HG02885 (cell line): ENCODE results near the gene LARGE1.
"Not testable (repeated sequence)": the region's sequence is repeated elsewhere in the genome, so short reads cannot be mapped to it uniquely, and the experiment has no call there.

Experiments used
- ATAC-seq: cut with Tn5 transposase; IDR thresholded peaks from one replicate; pipeline ENCODE4 v1.9.1; 2021; ENCODE audit warnings: mild to moderate bottlenecking; ENCODE audit not compliant: unreplicated experiment, poor library complexity

The LARGE1 gene

GRCh38 chr22:33577862-33578411 is 342.3 kb downstream of the LARGE1 start:
- no peak for ATAC-seq

- ATAC-seq: no peak
These were observed 344.1 kb downstream of the LARGE1 start for GRCh38 chr22:33576205-33576604.

GRCh38 chr22:33575771-33576170 is 344.5 kb downstream of the LARGE1 start:
- ATAC-seq: no peak

GRCh38 chr22:33575041-33575440 is 345.2 kb downstream of the LARGE1 start:
- ATAC-seq: no peak

- ATAC-seq: no peak
These were observed 346.8 kb downstream of the LARGE1 start for GRCh38 chr22:33573479-33573878.

GRCh38 chr22:33572086-33572485 is 348.2 kb downstream of the LARGE1 start:
- ATAC-seq: no peak

- ATAC-seq: no peak
These were observed 350.2 kb downstream of the LARGE1 start for GRCh38 chr22:33570110-33570509.

- no peak for ATAC-seq
These were observed 350.7 kb downstream of the LARGE1 start for GRCh38 chr22:33569559-33569958.

GRCh38 chr22:33569018-33569417 is 351.3 kb downstream of the LARGE1 start:
- ATAC-seq: no peak

- ATAC-seq: not testable (repeated sequence)
These were observed 353.8 kb downstream of the LARGE1 start for GRCh38 chr22:33566495-33566894.

GRCh38 chr22:33565580-33565995 is 354.7 kb downstream of the LARGE1 start:
- no peak for ATAC-seq

- ATAC-seq: no peak
These were observed 355.6 kb downstream of the LARGE1 start for GRCh38 chr22:33564683-33565082.

GRCh38 chr22:33563220-33563964 is 356.9 kb downstream of the LARGE1 start:
- no peak for ATAC-seq

GRCh38 chr22:33562501-33562900 is 357.8 kb downstream of the LARGE1 start:
- no peak for ATAC-seq

- ATAC-seq: no peak
These were observed 359.0 kb downstream of the LARGE1 start for GRCh38 chr22:33561149-33561807.

GRCh38 chr22:33557836-33558235 is 362.4 kb downstream of the LARGE1 start:
- ATAC-seq: no peak

- no peak for ATAC-seq
These were observed 364.3 kb downstream of the LARGE1 start for GRCh38 chr22:33555814-33556522.

GRCh38 chr22:33553493-33553892 is 366.8 kb downstream of the LARGE1 start:
- ATAC-seq: no peak

- no peak for ATAC-seq
These were observed 375.6 kb downstream of the LARGE1 start for GRCh38 chr22:33544707-33545106.

- ATAC-seq: no peak
These were observed 377.6 kb downstream of the LARGE1 start for GRCh38 chr22:33542722-33543121.

GRCh38 chr22:33542153-33542552 is 378.1 kb downstream of the LARGE1 start:
- no peak for ATAC-seq
